HG03378 (cell line): Measurements from ENCODE around the gene ACAT2.
"Not testable (repeated sequence)": the region's sequence is repeated elsewhere in the genome, so short reads cannot be mapped to it uniquely, and the experiment has no call there.

Source experiments
- ATAC-seq: cut with Tn5 transposase; IDR thresholded peaks from one replicate; pipeline ENCODE4 v1.9.1; 2021; ENCODE audit warnings: mild to moderate bottlenecking, moderate library complexity; ENCODE audit not compliant: unreplicated experiment

Gene ACAT2

DNA sequence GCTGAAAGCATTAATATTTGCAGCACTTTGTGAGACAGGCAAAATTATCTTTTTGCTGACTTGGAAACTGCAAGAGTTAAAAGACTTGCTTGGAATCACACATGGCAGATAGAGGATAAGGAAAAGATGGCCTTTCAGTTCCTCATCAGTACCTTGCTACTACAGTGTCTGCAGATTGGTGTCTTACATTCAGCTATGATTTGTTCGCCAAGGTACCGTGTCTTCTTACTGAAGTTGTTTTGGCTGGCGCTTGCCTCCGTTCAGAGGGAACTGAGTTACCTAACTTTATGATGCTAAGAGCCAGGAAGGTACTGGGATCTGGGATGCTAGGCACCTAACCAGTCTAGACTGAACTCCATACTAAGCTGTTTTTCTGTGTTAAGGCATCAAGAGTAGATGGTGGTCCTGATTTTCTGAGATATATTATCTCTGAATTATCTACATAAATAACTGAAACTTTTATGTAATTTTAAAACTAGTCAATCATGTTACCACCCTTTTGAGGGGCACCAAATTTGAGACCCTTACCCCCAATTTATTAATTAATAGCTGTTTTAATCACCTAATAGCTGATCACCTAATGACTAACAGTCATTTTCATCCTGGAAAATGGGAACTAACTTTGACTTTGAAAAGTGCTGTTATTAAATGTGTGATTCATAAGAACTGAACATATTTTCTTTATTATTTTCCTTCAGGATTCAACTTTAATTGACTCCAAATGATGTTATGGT is 32.1 kb upstream of the ACAT2 start:
- ATAC-seq: peak; percentile 34

DNA sequence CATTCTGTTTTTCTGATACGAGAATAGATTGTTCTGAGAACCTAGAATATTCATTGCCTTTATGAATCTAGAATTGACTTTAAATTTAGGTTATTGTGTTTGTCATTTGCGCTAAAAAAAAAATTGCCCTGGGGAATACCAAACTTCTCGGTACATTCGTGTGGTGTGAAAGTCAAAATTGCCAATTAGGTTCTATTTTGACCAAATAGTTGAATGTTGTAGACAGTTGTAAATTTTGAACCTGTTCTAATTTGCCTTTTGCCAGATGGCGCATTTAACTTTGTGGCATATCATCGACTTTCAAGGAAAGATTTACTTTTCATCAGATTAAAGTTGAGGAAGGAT is 31.5 kb upstream of the ACAT2 start:
- no peak for ATAC-seq

DNA sequence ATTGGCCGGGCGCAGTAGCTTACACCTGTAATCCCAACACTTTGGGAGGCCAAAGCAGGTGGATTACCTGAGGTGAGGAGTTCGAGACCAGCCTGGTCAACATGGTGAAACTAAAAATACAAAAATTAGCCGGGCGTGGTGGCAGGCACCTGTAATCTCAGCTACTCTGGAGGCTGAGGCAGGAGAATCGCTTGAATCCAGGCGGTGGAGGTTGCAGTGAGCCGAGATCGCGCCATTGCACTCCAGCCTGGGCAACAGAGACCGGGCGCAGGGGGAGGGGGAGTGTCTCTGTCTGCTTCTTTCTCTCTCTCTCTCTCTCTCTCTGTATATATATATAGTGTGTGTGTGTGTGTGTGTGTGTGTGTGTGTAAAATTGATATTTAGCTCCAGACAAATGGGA is 29.3 kb upstream of the ACAT2 start:
- ATAC-seq: not testable (repeated sequence)

DNA sequence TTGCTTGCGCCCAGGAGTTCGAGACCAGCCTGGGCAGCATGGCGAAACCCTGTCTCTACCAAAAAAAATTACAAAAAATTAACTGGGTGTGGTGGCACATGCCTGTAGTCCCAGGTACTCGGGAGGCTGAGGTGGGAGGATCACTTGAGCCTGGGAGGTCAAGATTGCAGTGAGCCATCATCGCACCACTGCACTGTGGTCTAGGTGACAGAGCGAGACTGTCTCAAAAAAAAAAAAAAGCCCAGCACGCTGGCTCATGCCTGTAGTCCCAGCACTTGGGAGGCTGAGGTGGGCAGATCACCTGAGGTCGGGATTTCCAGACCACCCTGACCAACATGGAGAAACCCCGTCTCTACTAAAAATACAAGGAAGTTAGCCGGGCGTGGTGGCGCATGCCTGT is 28.4 kb upstream of the ACAT2 start:
- not testable (repeated sequence) for ATAC-seq

DNA sequence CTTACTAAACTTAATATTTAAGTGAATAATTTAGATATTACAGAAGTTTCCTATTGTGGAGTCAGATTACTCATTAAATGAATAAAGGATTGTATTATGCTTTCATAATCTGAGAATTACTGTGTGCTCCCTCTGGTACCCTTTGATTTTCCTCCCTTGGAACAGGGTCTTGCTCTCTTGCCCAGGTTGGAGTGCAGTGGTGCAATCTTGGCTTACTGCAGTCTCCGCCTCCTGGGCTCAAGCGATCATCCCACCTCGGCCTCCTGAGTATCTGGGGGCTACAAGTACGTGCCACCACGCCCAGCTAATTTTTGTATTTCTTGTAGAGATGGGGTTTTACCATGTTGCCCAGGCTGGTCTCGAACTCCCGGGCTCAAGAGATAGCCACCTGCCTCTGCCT is 24.9 kb upstream of the ACAT2 start:
- no peak for ATAC-seq

DNA sequence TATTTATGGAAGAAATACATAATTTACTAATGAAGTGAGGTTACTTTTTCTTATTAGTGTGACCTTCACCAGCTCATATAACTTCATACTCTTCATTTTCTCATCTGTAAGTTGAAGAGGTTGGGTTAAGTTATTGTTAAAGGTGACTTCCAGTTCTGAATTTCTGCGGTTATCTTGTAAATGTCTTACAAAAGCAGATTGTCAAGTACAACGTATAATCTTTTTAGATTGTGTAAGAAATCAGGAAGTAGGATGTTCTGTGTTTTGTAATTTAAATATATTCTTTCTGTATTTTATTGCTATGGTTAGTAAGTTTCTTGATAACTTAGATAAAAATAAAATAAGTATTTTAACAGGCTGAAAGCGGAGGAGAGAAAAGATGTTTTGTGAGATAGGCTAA is 22.5 kb upstream of the ACAT2 start:
- ATAC-seq: no peak

DNA sequence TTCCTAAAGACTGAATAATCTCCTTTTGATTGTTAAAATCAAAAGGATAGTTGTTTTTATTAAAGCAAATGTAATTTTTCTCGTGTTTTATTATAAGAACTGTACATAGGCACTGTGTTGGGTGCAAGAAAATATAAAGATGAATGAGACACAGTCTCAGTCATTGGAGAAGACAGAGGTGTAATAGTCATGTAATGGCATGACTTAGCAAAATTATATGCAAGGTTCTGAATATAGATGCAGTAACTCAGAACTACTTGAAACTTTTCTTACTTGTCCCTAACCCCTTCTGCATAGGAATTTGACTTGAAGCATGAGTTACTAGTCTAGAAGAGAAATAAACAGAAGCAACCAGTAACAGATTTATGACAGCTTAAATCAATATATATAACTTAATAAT is 19.7 kb upstream of the ACAT2 start:
- ATAC-seq: no peak

DNA sequence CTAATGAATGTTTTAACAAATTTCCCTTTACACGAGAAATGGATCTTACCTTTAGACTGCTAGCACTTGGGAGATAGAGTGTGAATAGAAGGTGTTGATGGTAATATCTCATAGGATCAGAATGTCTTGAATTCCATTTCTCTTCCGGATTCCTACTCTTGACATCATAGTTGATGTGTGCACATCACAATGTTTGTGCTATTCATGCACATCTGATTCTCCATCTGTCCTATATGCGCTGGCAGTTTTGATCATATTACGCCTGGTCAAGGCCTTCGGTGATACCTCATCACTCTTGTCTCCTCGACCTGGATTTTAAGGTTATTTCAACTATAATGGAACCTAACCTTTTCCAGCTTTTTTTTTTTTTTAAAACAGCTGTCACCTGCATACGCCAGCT is 16.8 kb upstream of the ACAT2 start:
- ATAC-seq: no peak

DNA sequence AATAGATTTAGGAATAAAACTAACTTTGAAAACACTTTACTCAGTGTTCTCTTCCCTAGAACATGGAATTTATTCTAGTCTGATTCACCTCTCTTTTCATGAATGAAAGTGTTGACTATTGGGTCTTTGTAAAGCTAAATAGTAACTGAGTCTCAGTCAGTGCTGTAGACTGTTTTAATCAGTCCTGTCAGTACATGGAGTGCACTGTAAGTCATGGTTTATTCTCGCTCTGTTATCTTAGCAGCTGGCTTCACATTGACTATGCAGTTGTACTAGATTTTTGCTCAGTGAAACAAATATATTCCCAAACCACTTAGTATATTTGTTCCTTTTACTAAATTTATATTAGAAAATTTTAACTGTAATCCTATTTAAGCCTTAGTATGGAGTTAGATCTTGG is 15.1 kb upstream of the ACAT2 start:
- ATAC-seq: no peak

DNA sequence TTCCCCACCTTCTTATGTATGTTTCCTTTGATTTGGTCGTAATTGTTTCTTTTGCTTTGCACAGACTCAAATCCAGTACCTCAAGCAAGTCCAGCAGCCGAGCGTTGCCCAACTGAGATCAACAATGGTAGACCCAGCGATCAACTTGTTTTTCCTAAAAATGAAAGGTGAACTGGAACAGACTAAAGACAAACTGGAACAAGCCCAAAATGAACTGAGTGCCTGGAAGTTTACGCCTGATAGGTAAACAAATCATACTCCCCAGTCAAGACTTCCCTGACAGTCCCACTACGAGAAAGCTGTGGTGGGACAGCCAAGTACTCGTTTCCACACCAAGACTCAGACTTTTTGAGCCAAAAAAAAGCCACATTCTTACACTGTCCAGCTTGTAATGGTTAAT is 13.7 kb upstream of the ACAT2 start:
- not testable (repeated sequence) for ATAC-seq

DNA sequence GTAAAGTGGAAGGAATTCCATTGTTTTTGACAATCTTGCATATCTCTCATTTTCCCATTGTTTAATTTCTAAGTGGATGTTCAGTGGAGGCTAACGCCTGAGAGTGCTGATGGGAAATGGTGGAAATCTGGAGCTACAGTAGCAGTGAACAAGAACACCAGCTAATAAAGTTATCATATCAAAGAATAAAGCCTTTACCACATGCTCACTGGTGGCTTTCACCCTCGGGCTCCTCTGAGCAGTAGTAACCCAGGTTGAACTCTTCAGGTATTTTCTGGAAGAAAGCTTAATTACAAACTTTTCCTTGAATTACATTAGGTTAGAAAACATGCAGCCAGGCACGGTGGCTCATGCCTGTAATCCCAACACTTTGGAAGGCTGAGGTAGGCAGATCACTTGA is 10.4 kb upstream of the ACAT2 start:
- no peak for ATAC-seq

DNA sequence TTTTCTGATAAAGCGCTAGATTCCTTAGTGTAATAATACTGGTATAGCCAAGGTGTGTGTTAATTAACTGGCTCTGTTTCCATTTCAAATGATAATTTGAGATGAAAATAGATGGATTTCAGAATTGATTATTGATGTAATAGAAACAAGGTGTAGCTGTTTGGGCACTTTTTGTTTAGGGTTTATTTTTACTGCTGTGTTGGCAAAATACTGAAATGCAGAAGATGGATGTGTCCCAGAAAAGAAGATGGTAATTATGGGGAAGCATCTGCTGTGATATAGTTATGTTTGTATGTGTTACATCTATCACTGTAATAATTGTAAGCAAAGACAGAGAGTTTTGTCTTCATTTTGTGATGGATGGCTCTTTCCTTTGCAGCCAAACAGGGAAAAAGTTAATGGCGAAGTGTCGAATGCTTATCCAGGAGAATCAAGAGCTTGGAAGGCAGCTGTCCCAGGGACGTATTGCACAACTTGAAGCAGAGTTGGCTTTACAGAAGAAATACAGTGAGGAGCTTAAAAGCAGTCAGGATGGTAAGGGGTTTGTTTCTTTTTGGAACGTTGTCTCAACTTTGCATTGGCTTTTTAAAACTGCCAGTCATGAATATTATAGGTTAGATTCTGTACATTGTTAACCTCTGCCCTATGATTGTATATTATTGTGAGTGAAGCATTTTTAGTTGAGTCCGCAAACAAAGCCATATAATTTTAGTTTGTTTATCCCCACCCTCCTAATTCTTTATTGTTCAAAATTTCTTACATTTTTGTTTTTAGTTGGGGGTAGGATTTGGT is 8.6 kb upstream of the ACAT2 start:
- no peak for ATAC-seq

DNA sequence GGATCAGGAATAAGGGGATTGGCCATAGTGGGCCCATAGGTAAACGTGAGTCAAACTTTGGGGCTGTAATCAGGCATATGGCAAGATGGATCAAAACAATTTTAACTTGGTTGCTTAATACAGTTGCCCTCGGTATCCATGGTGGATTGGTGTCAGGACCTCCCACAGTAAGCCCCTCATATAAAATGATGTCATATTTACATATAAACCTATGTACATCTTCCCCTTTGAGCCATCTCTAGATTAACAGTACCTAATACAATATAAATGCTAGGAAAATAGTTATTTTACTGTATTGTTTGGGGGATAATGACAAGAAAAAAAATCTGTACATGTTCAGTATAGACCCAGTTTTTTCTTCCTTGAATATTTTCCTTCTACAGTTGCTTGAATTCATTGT is 7.4 kb upstream of the ACAT2 start:
- no peak for ATAC-seq

DNA sequence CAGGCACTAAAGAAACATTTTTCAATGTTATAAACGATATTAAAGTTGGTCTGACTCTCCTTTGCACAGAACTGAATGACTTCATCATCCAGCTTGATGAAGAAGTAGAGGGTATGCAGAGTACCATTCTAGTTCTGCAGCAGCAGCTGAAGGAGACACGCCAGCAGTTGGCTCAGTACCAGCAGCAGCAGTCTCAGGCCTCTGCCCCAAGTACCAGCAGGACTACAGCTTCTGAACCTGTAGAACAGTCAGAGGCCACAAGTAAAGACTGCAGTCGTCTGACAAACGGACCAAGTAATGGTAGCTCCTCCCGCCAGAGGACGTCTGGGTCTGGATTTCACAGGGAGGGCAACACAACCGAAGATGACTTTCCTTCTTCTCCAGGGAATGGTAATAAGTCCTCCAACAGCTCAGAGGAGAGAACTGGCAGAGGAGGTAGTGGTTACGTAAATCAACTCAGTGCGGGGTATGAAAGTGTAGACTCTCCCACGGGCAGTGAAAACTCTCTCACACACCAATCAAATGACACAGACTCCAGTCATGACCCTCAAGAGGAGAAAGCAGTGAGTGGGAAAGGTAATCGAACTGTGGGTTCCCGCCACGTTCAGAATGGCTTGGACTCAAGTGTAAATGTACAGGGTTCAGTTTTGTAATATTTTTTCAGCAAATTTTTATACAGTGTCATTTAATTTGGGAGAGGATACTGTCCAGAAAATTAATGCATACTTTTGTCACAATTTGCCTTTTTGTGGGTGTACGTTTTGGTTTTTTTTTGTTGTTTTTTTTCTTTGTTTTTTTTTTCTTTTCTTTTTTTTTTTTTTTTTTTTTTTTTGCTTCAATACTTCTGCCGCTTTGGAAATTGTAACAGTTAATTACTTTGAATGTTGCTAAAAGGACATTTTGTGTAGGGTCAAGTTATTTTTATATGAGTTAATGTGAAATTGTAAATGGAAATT is 6.6 kb upstream of the ACAT2 start:
- no peak for ATAC-seq

DNA sequence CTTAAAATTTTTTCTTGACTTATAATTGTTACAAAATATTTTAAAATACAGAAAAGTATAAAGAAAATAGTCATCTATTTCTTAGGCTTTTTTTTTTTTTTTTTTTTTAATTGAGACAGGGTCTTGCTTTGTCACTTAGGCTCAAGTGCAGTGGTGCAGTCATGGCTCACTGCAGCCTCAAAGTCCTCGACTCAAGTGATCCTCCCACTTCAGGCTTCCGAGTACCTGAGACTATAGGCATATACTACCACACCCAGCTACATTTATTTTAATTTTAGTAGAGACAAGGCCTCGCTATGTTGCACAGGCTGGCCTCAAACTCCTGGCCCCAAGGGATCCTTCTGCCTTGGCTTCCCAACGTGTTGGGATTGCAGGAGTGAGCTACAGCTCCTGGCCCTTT is 5.3 kb upstream of the ACAT2 start:
- ATAC-seq: no peak

DNA sequence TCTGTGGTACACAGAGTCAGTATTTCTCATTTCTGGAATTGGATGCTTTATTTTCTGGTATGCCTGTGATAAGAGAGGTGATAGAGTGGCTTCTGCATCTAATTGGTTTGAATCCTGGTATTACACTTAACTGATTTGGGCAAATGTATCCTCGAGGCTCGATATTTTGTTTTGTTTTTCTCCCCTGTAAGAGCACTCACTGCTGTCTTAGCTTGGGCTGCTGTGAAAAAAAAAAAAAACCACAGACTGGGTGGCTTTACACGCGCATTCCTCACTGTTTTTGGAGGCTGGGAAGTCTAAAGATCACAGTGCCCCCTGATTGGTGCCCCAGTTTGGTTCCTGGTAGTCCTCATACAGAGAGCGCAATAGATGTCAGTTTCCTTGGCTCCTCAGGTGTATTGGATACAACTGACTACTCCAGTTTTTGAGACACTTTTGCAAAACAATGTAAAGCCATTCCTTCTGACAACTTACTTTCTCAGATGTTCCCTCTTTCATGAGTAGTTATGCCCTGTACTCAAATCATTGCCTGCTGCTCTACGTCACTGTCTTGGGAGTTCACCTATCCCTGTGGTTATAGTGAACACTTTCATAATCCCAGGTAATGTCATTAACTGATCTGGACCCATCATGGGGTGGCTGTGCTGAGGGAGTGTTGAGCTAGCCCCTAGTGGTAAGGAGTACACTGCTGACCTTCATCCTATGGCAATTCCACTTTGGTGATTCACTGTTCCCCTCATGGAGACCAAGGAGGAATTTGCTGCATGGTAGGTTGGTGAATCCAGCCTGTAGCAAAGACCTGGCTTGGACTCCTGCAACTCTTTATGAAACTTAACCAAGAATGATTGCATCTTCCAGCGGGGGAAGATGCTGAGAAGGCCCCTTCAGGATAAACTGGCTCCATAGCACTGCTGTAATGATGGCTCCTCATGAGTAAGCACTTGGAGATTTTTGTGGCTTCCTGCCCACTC is 3.5 kb upstream of the ACAT2 start:
- ATAC-seq: no peak

DNA sequence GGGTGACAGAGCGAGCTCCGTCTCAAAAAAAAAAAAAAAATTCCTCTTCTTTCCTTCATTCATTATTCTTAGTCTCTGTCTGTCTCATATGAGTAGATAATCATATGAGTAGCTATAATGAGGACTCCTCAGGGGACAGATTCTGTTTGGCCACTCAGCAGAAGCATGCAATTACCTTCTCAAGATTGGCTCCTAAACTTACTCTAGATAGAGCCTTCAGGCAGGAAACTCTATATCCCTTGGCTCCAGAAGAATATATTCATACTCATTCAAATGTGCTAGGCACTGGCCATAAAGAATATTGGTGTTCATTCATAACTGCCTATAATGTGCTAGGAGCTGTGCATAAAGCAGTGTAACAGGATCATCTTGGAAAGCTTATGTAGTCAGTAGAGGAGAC is 2.2 kb upstream of the ACAT2 start:
- ATAC-seq: no peak

DNA sequence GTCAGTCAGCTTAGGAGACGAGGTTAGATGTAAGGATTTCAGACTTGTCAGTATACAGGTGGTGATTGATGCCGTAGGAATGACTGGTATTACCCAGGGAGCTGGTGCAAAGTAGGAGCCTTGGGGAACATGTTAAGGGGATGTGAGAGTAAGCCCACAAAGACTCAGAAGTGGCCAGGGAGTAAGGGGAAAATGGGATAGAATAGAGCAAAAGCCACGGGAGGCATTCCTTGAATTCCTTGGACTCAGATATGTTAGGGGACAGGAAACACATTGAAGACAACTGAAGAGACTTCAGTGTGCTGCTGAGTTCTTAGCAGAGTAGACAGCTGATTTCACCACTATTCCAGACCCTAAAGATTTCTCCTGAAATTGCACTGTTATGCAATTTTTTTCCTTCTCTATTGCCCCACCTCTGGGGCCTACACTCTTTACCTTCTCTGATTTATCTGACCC is 1.2 kb upstream of the ACAT2 start:
- ATAC-seq: no peak

DNA sequence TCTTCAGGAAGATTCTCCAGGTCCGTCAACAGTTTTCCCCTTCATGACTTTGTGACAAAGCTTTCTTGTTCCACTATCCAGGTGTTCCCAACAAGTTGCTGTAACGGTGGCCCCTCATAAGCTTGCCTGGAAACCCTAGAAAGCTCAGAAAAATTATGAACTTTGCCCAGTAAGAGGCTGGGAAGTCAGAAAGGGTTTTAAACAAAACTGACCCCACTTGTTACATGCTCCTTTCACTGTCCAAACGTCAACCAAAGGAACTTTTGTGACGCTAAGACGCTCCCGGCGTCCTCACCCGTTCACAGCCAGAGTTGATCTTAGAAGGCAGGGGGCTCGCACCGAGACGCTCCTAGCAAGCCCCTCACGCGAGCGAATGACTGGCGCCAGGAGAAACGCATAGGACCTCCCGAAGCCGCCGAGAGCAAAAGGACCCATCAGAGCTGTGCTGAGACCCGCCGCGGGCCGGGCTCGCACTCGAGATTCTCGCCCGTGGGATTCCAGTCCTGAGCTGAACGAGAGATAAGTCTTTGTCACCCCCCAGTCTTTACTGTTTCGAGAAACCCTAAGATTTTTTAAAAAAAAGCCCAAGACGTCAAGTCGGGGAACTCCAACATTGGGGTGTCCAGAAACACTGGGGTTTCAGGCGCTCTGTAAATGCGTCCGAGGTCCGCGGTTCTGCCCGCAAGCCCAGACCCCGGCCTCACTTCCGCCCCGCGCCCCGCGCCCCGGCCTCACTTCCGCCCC is 544 bp upstream of the ACAT2 start:
- ATAC-seq: no peak
